Endodermal cell (in vitro differentiated cells): ENCODE results near the gene TPP1. TPM values are rescaled to one million over a fixed set of nuclear protein-coding genes. Genes with fewer than 3 reads are reported as not detected.
A peak's percentile ranks its signal among the peaks of the same experiment; 100 is the strongest.

Source experiments
- DNase-seq: peaks from one replicate; pipeline ENCODE4 v3.0.0-alpha.2; 2017
- H3K27ac ChIP-seq: 2 replicates; pipeline ENCODE4 v1.5.1; 2013; ENCODE audit warnings: mild to moderate bottlenecking, low read depth, low read length, moderate library complexity
- H3K27me3 ChIP-seq: 2 replicates; pipeline ENCODE4 v1.6.1; 2013; ENCODE audit warnings: mild to moderate bottlenecking, low read length, moderate library complexity; ENCODE audit not compliant: insufficient read depth, control insufficient read depth, poor library complexity, severe bottlenecking
- H3K36me3 ChIP-seq: 2 replicates; pipeline ENCODE4 v1.7.0; 2013; ENCODE audit warnings: mild to moderate bottlenecking, low read length, moderate library complexity; ENCODE audit not compliant: control insufficient read depth, insufficient read depth
- H3K4me1 ChIP-seq: one replicate; pipeline ENCODE4 v1.7.0; 2013; ENCODE audit warnings: low read length; ENCODE audit not compliant: control insufficient read depth, insufficient read depth
- H3K4me3 ChIP-seq: 2 replicates; pipeline ENCODE4 v1.5.1; 2013; ENCODE audit warnings: mild to moderate bottlenecking, low read length, moderate library complexity
- H3K9ac ChIP-seq: 2 replicates; pipeline ENCODE4 v1.6.1; 2013; ENCODE audit warnings: mild to moderate bottlenecking, low read length, moderate library complexity; ENCODE audit not compliant: poor library complexity, severe bottlenecking; ENCODE audit errors: extremely low read depth
- H3K9me3 ChIP-seq: 2 replicates; pipeline ENCODE4 v1.6.1; 2013; ENCODE audit warnings: mild to moderate bottlenecking, low read length, moderate library complexity; ENCODE audit not compliant: control insufficient read depth
- H3K27ac Mint-ChIP-seq: 2 replicates; pipeline ENCODE4 v1.8.0; 2020; ENCODE audit warnings: mixed read lengths
- H3K27me3 Mint-ChIP-seq: 2 replicates; pipeline ENCODE4 v1.8.0; 2021; ENCODE audit warnings: mild to moderate bottlenecking, mixed read lengths; ENCODE audit not compliant: insufficient read depth
- H3K36me3 Mint-ChIP-seq: 2 replicates; pipeline ENCODE4 v1.8.0; 2020; ENCODE audit warnings: low read depth, mixed read lengths
- H3K4me1 Mint-ChIP-seq: 2 replicates; pipeline ENCODE4 v1.8.0; 2020; ENCODE audit warnings: mixed read lengths
- H3K4me3 Mint-ChIP-seq: 2 replicates; pipeline ENCODE4 v1.8.0; 2020; ENCODE audit warnings: mild to moderate bottlenecking, moderate library complexity, mixed read lengths
- H3K9me3 Mint-ChIP-seq: 2 replicates; pipeline ENCODE4 v1.8.0; 2020; ENCODE audit warnings: mild to moderate bottlenecking, mixed read lengths
- WGBS, 2 experiments: methylation state at CpG; one replicate each; pipeline versions ENCODE4 v1.1.5 to v1.1.7; 2013; ENCODE audit warnings: missing lambda C conversion rate in 2 of 2, mixed read lengths in 1 of 2; ENCODE audit not compliant: insufficient coverage in 1 of 2, insufficient read length in 1 of 2; 5-methylcytosine and 5-hydroxymethylcytosine counted together
- total RNA-seq, 2 donors: library from RNA; stranded (reverse); fragmentation: NEBNext Ultra II Directional in 1 of 2; extraction: Animal tissue kit (Norgen Biotek cat#: 25700) in 1 of 2; gene quantifications; 2 replicates in 1 of 2; 3 replicates in 1 of 2; pipeline ENCODE4 v1.2.1, GENCODE V29; 2021
- TF ChIP-seq, protein P1 (sequence below): fragments of 200-600 bp; sonication (generic); conservative IDR thresholded peaks from 2 replicates; pipeline ENCODE4 v1.5.0; 2021; ENCODE audit warnings: antibody characterized with exemption, mild to moderate bottlenecking

TPP1 gene
- total RNA-seq, 2 donors from 2014 or later = 68.3 to 71.0 TPM

DNA sequence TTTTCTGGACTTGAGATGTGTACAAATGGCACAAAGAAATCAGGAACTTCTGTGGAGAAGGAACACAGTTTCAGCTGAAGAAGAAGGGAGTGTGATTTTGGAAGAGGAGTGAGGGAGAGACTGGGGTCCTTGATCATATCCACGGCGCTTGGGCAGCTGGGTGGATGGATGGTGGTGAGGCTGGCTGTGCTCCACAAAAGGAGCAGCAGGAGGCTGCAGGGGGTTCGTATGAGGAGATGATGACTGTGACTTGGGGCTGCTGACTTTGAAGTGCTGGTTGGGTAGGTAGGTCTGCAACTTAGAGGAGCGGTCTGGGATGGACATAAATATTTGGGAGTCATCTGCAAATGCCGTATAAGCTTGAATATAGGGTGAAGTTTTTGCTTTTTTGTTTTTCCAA is 37.7 kb upstream of the TPP1 start:
- H3K4me1 ChIP-seq = no peaks in the 10 kb centered on the region
- WGBS, 2 experiments = 55 to 72% methylated on average over 3 to 5 of the region's 5 CpGs
- no peaks in the 10 kb centered on the region for H3K36me3 ChIP-seq
- no peak overlapping the region for H3K9ac ChIP-seq
- H3K9me3 ChIP-seq = no peaks in the 10 kb centered on the region
- H3K27ac Mint-ChIP-seq = no peak overlapping the region
- peak overlapping the region; percentile 60 for H3K4me3 Mint-ChIP-seq
- no peaks in the 10 kb centered on the region for H3K4me1 Mint-ChIP-seq
- H3K27me3 ChIP-seq = peaks cover 17% of the 10 kb centered on the region
- H3K9me3 Mint-ChIP-seq = no peaks in the 10 kb centered on the region
- TF ChIP-seq, protein P1, sequence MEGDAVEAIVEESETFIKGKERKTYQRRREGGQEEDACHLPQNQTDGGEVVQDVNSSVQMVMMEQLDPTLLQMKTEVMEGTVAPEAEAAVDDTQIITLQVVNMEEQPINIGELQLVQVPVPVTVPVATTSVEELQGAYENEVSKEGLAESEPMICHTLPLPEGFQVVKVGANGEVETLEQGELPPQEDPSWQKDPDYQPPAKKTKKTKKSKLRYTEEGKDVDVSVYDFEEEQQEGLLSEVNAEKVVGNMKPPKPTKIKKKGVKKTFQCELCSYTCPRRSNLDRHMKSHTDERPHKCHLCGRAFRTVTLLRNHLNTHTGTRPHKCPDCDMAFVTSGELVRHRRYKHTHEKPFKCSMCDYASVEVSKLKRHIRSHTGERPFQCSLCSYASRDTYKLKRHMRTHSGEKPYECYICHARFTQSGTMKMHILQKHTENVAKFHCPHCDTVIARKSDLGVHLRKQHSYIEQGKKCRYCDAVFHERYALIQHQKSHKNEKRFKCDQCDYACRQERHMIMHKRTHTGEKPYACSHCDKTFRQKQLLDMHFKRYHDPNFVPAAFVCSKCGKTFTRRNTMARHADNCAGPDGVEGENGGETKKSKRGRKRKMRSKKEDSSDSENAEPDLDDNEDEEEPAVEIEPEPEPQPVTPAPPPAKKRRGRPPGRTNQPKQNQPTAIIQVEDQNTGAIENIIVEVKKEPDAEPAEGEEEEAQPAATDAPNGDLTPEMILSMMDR = no peak
- H3K36me3 Mint-ChIP-seq = no peaks in the 10 kb centered on the region
- H3K4me3 ChIP-seq = peak overlapping the region; percentile 87
- peaks cover 19% of the 10 kb centered on the region for H3K27me3 Mint-ChIP-seq
- H3K27ac ChIP-seq = no peak overlapping the region
- DNase-seq = no peak

DNA sequence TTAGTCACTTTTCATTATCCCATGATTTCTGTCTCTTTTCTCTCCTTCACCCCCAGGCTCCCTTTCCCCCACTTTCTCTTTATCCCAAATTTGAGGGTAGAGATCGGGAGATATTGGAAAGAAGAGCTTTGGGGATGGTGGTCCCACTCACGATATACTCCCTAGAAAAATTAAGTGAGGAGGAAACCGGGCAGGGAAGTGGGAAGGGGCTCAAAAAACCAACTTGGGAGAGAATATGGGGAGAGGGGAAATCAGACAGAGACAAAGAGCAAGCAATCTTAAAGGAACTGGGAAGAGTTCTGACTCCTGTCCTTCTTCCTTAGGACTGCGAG is 37.3 kb upstream of the TPP1 start:
- no peak overlapping the region for H3K27ac Mint-ChIP-seq
- no peaks in the 10 kb centered on the region for H3K9me3 Mint-ChIP-seq
- 67 to 79% methylated on average over 3 to 4 of the region's 4 CpGs for WGBS, 2 experiments

GRCh38 chr11:6655790-6656583 is 36.8 kb upstream of the TPP1 start, which contains the start of gene DCHS1:
Gene DCHS1 (minus strand): TSS chr11:6655809. CDS start chr11:6641613, 14,196 bp downstream.
- Histone ChIP-seq H3K9ac (peak within 1 kb of the TSS; percentile 64), H3K9me3 (no peaks in the 10 kb centered on the region), H3K4me1 (no peaks in the 10 kb centered on the region), H3K36me3 (no peaks in the 10 kb centered on the region), H3K27me3 (peaks cover 17% of the 10 kb centered on the region), H3K27ac (peak within 1 kb of the TSS; percentile 72), H3K4me3 (peak within 1 kb of the TSS; percentile 87)
- peak; percentile 77 for DNase-seq
- Mint-ChIP-seq H3K27ac (no peak within 1 kb of the TSS), H3K27me3 (peaks cover 19% of the 10 kb centered on the region), H3K4me3 (peak within 1 kb of the TSS; percentile 60), H3K36me3 (no peaks in the 10 kb centered on the region), H3K4me1 (no peaks in the 10 kb centered on the region), H3K9me3 (no peaks in the 10 kb centered on the region)
- WGBS, 2 experiments = 4 to 7% methylated on average over 9 to 29 of the region's 56 CpGs
- TF ChIP-seq, protein P1 = no peak

More for the DNA sequence above, 37.3 kb upstream of the TPP1 start:
- peak overlapping the region; percentile 64 for H3K9ac ChIP-seq
- DNase-seq = no peak
- H3K36me3 ChIP-seq = no peaks in the 10 kb centered on the region
- TF ChIP-seq, protein P1 = no peak
- no peak overlapping the region for H3K27ac ChIP-seq
- Mint-ChIP-seq H3K4me3 (peak overlapping the region; percentile 60), H3K27me3 (peaks cover 19% of the 10 kb centered on the region), H3K36me3 (no peaks in the 10 kb centered on the region), H3K4me1 (no peaks in the 10 kb centered on the region)
- no peaks in the 10 kb centered on the region for H3K4me1 ChIP-seq
- no peaks in the 10 kb centered on the region for H3K9me3 ChIP-seq
- peak overlapping the region; percentile 87 for H3K4me3 ChIP-seq
- H3K27me3 ChIP-seq = peaks cover 17% of the 10 kb centered on the region
